HepG2 (cell line): ENCODE results near the gene FAM222B. TPM values are rescaled to one million over a fixed set of nuclear protein-coding genes. Genes with fewer than 3 reads are reported as not detected.

Experiments used
- ATAC-seq: fragments of 200-7000 bp; cut with Tn5 transposase; 3 replicates; pipeline ENCODE4 v1.9.1; 2020; ENCODE audit warnings: mild to moderate bottlenecking, moderate library complexity
- BruUV-seq: library from RNA; stranded (reverse); fragments of 400-500 nt; replicated peaks from 2 replicates; lab custom pipeline; 2021; lab: Mats Ljungman, UMichigan
- CTCF ChIA-PET: fragments of 300-600 bp; formaldehyde crosslinking; extraction: SDS; loops from one replicate; lab custom pipeline; 2021; ENCODE audit warnings: low total read pairs, inconsistent platforms, low intra/inter-chr PET ratio; lab: Yijun Ruan, JAX
- POLR2A ChIA-PET: fragments of 350-600 bp; sonication (Branson Sonifier 250); formaldehyde crosslinking; loops from one replicate; lab custom pipeline; 2020; ENCODE audit warnings: antibody characterized with exemption, inconsistent platforms; lab: Yijun Ruan, JAX
- DNase-seq: peaks from one replicate; pipeline ENCODE4 v3.0.0-alpha.2; 2015; ENCODE audit warnings: low spot score
- FAIRE-seq: peaks from 3 replicates; lab custom pipeline; 2011; peaks lifted over from hg19 to GRCh38; lab: Jason Lieb, UNC
- H2AFZ ChIP-seq: one replicate; pipeline ENCODE4 v1.6.1; 2011; ENCODE audit warnings: low read length, inconsistent platforms
- H3K27ac ChIP-seq: fragments of 300-600 bp; 3 replicates; pipeline ENCODE4 v1.8.0; 2011; ENCODE audit warnings: mixed run types, mild to moderate bottlenecking, mixed read lengths, low read length, inconsistent platforms; ENCODE audit not compliant: insufficient read depth; ENCODE audit errors: extremely low read length
- H3K27me3 ChIP-seq, 2 experiments: fragments of 200-600 bp in 1 of 2; 2 replicates in 1 of 2; 3 replicates in 1 of 2; pipeline versions ENCODE4 v1.6.0 to v1.8.0; 2011; ENCODE audit warnings: low read length in 2 of 2, mild to moderate bottlenecking in 2 of 2, moderate library complexity in 2 of 2, inconsistent platforms in 1 of 2; ENCODE audit not compliant: insufficient read depth in 2 of 2, control insufficient read depth in 1 of 2
- H3K36me3 ChIP-seq, 2 experiments: fragments of 200-600 bp in 1 of 2; replicated peaks in 1 of 2; 2 replicates in 1 of 2; 3 replicates in 1 of 2; pipeline versions ENCODE4 v1.5.1 to v1.8.0; 2011; ENCODE audit warnings: low read length in 2 of 2, inconsistent platforms in 1 of 2; ENCODE audit not compliant: insufficient read depth in 2 of 2, control insufficient read depth in 1 of 2
- H3K4me1 ChIP-seq: 2 replicates; pipeline ENCODE4 v1.5.1; 2012; ENCODE audit warnings: low read length, inconsistent platforms; ENCODE audit not compliant: insufficient read depth
- H3K4me2 ChIP-seq: 2 replicates; pipeline ENCODE4 v1.6.0; 2011; ENCODE audit warnings: low read depth, low read length, inconsistent platforms
- H3K4me3 ChIP-seq, 3 experiments: fragments of 200-600 bp in 1 of 3; sonication (generic), shearing (Covaris generic) in 1 of 3; replicated peaks in 1 of 3; 2 replicates each; pipeline ENCODE4 v1.5.1; 2011 to 2016; ENCODE audit warnings: low read length in 3 of 3, inconsistent platforms in 2 of 3, low read depth in 2 of 3, mild to moderate bottlenecking in 2 of 3, control low read depth in 1 of 3, mixed read lengths in 1 of 3; ENCODE audit not compliant: insufficient read depth in 1 of 3
- H3K79me2 ChIP-seq: one replicate; pipeline ENCODE4 v1.6.1; 2011; ENCODE audit warnings: low read length, inconsistent platforms; ENCODE audit not compliant: insufficient read depth
- H3K9ac ChIP-seq: 2 replicates; pipeline ENCODE4 v1.6.0; 2011; ENCODE audit warnings: mild to moderate bottlenecking, low read depth, low read length, inconsistent platforms; ENCODE audit not compliant: insufficient read depth
- H3K9me3 ChIP-seq: 2 replicates; pipeline ENCODE4 v1.5.1; 2012; ENCODE audit warnings: mild to moderate bottlenecking, low read length
- H4K20me1 ChIP-seq: 2 replicates; pipeline ENCODE4 v1.6.0; 2011; ENCODE audit warnings: inconsistent platforms, mild to moderate bottlenecking, low read length, moderate library complexity; ENCODE audit not compliant: insufficient read depth
- ADNP ChIP-seq: sonication (generic); formaldehyde crosslinking; IDR thresholded peaks from 2 replicates; pipeline ENCODE4 v1.4.0; 2020; ENCODE audit warnings: missing genetic modification reagents
- BRF2 ChIP-seq: sonication (generic); formaldehyde crosslinking; IDR thresholded peaks from 2 replicates; pipeline ENCODE4 v1.8.1; 2022; ENCODE audit warnings: mild to moderate bottlenecking, missing genetic modification reagents
- HDAC1 ChIP-seq: sonication (generic); formaldehyde crosslinking; IDR thresholded peaks from 2 replicates; pipeline ENCODE4 v1.5.1; 2020; ENCODE audit warnings: mild to moderate bottlenecking, missing genetic modification reagents
- HNRNPK ChIP-seq: fragments of 200-400 bp; formaldehyde crosslinking; IDR thresholded peaks from 2 replicates; pipeline ENCODE4 v1.6.1; 2018; ENCODE audit warnings: low read length, low read depth, moderate library complexity, mild to moderate bottlenecking; ENCODE audit not compliant: poor library complexity, severe bottlenecking
- IRF1 ChIP-seq: sonication (generic); formaldehyde crosslinking; IDR thresholded peaks from 2 replicates; pipeline ENCODE4 v1.4.0; 2020; ENCODE audit warnings: low read depth, mild to moderate bottlenecking, missing genetic modification reagents
- MAFG ChIP-seq: sonication (generic); formaldehyde crosslinking; IDR thresholded peaks from 2 replicates; pipeline ENCODE4 v1.5.1; 2020; ENCODE audit warnings: mild to moderate bottlenecking, missing genetic modification reagents
- MEF2D ChIP-seq: sonication (generic); formaldehyde crosslinking; IDR thresholded peaks from 2 replicates; pipeline ENCODE4 v1.5.1; 2020; ENCODE audit warnings: mild to moderate bottlenecking, missing genetic modification reagents
- MLX ChIP-seq: IDR thresholded peaks from 2 replicates; pipeline ENCODE4 v1.6.1; 2016
- NCOA1 ChIP-seq: sonication (generic); formaldehyde crosslinking; IDR thresholded peaks from 2 replicates; pipeline ENCODE4 v1.9.0; 2021; ENCODE audit warnings: missing genetic modification reagents
- NCOR1 ChIP-seq: fragments of 200-600 bp; sonication (generic); IDR thresholded peaks from 2 replicates; pipeline ENCODE4 v1.7.0; 2017; ENCODE audit warnings: antibody characterized with exemption, low read length, borderline replicate concordance
- RFX1 ChIP-seq: fragments of 450-650 bp; IDR thresholded peaks from 2 replicates; pipeline ENCODE4 v1.6.1; 2017
- ZNF275 ChIP-seq: sonication (generic); formaldehyde crosslinking; IDR thresholded peaks from 2 replicates; pipeline ENCODE4 v1.8.0; 2022; ENCODE audit warnings: missing genetic modification reagents, mild to moderate bottlenecking, inconsistent platforms, borderline replicate concordance
- ZNF598 ChIP-seq: sonication (generic); formaldehyde crosslinking; IDR thresholded peaks from 2 replicates; pipeline ENCODE4 v1.5.1; 2020; ENCODE audit warnings: mild to moderate bottlenecking, missing genetic modification reagents, borderline replicate concordance
- WGBS: methylation state at CpG from one replicate; pipeline ENCODE4 v1.1.6; 2017; ENCODE audit warnings: low lambda C conversion rate; 5-methylcytosine and 5-hydroxymethylcytosine counted together
- in situ Hi-C: cut with HindIII; loops from 2 replicates; pipeline ENCODE4 v1.10.0; 2017; ENCODE audit warnings: low pct_unique_long_range_greater_than_20kb; ENCODE audit not compliant: extremely low pct_ligation_motif_present
- intact Hi-C: fragments of 100-400 bp; cut with micrococcal nuclease; formaldehyde crosslinking; loops from one replicate; pipeline ENCODE4 v1.10.0; 2022; ENCODE audit not compliant: unreplicated experiment
- polyA plus RNA-seq, 8 experiments: library from polyadenylated mRNA; depleted of rRNA in 3 of 8; stranded (reverse) in 7 of 8; unstranded in 1 of 8; fragments of >200 nt; fragmentation: Illumina TruSeq in 4 of 8; extraction: Trizol in 4 of 8; gene quantifications; 2 replicates each; pipeline versions ENCODE4 v1.2.1 to v1.2.3, GENCODE V29; 2011 to 2016; ENCODE audit warnings: low read depth in 4 of 8, missing spikeins in 1 of 8, mixed read lengths in 1 of 8; ENCODE audit not compliant: insufficient read depth in 1 of 8
- total RNA-seq, 5 experiments: library from RNA; depleted of rRNA; stranded (reverse); fragments of >200 nt; fragmentation: Illumina TruSeq; extraction: Trizol; gene quantifications; 2 replicates each; pipeline ENCODE4 v1.2.3, GENCODE V29; 2016; ENCODE audit warnings: low read depth in 1 of 5

The FAM222B gene
- total and polyA plus RNA-seq, 2 of the 13 experiments (the other 11 are each of a cell fraction or from before 2014, with no cell fraction given): 3.5 to 7.3 TPM

- peaks cover 26 to 59% of the 10 kb centered on the region in 2 experiments for H3K36me3 ChIP-seq
- no peak overlapping the region for H3K9ac ChIP-seq
- no peaks in the 10 kb centered on the region for H4K20me1 ChIP-seq
- FAIRE-seq (no peak), DNase-seq (no peak), ATAC-seq (no peak)
- no peak overlapping the region for H3K27ac ChIP-seq
- no peak overlapping the region for H3K4me2 ChIP-seq
- CTCF ChIA-PET: no interaction called here
- H2AFZ ChIP-seq: no peak overlapping the region
- H3K9me3 ChIP-seq: no peaks in the 10 kb centered on the region
- POLR2A ChIA-PET: no interaction called here
- BruUV-seq: no TSS peak
- intact Hi-C loops (no loop called here), in situ Hi-C loops (loop anchor here (10.0 to 25.0 kb wide), 2 partner anchors 116 to 243 kb away; partner anchors contain the start of gene BLTP2)
- H3K4me3 ChIP-seq: no peak overlapping the region
- H3K4me1 ChIP-seq: no peaks in the 10 kb centered on the region
- no peak for TF ChIP-seq ZNF598
- no peak for TF ChIP-seq MLX (CRISPR knock-in tag)
- no peak for TF ChIP-seq BRF2 (CRISPR knock-in tag)
- TF ChIP-seq HNRNPK: no peak
- TF ChIP-seq MAFG (CRISPR knock-in tag): no peak
- TF ChIP-seq RFX1: no peak
- no peak for TF ChIP-seq NCOR1
- TF ChIP-seq MEF2D (CRISPR knock-in tag): no peak
- TF ChIP-seq ZNF275: no peak
- no peak for TF ChIP-seq HDAC1 (CRISPR knock-in tag)
- TF ChIP-seq ADNP (CRISPR knock-in tag): no peak
- no peak for TF ChIP-seq IRF1 (CRISPR knock-in tag)
- no peak for TF ChIP-seq NCOA1 (CRISPR knock-in tag)
- no peaks in the 10 kb centered on the region for H3K79me2 ChIP-seq
- no peaks in the 10 kb centered on the region for H3K27me3 ChIP-seq
- 90% methylated on average over 6 of the region's 10 CpGs for WGBS
Observed at GRCh38 chr17:28880572-28880945, 38.0 kb upstream of the FAM222B start.
